ENCODE results near the gene KRTAP5-3. TPM values are rescaled to one million over a fixed set of nuclear protein-coding genes. Genes with fewer than 3 reads are reported as not detected.

Gene KRTAP5-3
- total RNA-seq, 4 donors from 2014 or later, result not detected

DNA sequence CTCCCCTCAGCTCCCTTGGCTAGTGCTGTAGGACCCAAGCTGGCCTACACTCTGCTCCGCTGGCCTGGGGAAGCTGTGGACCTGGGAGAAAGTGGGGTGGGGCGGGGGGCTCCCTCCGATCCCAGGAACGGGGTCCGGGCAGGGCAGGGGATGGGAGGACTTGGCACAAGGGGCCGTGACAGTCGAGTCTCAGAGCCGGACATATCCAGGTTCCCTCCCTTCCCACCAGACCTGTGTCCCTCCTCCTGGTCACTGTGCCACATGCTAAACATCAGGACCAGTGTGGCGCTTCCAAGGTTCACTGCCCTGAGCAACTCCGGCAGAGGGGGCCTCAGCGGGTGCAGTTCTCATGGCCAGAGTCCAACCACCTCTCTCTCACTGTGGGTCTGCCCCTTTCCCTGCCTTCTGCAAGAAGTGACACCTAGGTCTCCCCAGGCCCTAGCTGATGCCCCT lies 38.2 kb downstream of the KRTAP5-3 start:
- H3K4me3 ChIP-seq, result no peak overlapping the region
- H3K27ac ChIP-seq, result peak overlapping the region in 2 of 4 donors; percentile 74 to 80
- H3K9me3 ChIP-seq, result no peaks in the 10 kb centered on the region
- H3K4me1 ChIP-seq, result peaks cover 22 to 53% (median 28%) of the 10 kb centered on the region in 3 donors
- DNase-seq, result no peak
- WGBS, 2 donors, result 86 to 100% methylated on average over 1 of the region's 11 CpGs
- H3K36me3 ChIP-seq, result no peaks in the 10 kb centered on the region
- H3K27me3 ChIP-seq, result peaks cover 0 to 62% (median 7%) of the 10 kb centered on the region in 4 donors
- intact Hi-C loops (cut with DNase I), result loop anchor here (10.0 kb wide), 1 partner anchor 365 kb away; no protein-coding TSS in a partner anchor
- no peak for TF ChIP-seq POLR2A (IDR thresholded peaks at IDR 0.05)
- TF ChIP-seq, protein P1, sequence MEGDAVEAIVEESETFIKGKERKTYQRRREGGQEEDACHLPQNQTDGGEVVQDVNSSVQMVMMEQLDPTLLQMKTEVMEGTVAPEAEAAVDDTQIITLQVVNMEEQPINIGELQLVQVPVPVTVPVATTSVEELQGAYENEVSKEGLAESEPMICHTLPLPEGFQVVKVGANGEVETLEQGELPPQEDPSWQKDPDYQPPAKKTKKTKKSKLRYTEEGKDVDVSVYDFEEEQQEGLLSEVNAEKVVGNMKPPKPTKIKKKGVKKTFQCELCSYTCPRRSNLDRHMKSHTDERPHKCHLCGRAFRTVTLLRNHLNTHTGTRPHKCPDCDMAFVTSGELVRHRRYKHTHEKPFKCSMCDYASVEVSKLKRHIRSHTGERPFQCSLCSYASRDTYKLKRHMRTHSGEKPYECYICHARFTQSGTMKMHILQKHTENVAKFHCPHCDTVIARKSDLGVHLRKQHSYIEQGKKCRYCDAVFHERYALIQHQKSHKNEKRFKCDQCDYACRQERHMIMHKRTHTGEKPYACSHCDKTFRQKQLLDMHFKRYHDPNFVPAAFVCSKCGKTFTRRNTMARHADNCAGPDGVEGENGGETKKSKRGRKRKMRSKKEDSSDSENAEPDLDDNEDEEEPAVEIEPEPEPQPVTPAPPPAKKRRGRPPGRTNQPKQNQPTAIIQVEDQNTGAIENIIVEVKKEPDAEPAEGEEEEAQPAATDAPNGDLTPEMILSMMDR (IDR thresholded peaks at IDR 0.05), result no peak

DNA sequence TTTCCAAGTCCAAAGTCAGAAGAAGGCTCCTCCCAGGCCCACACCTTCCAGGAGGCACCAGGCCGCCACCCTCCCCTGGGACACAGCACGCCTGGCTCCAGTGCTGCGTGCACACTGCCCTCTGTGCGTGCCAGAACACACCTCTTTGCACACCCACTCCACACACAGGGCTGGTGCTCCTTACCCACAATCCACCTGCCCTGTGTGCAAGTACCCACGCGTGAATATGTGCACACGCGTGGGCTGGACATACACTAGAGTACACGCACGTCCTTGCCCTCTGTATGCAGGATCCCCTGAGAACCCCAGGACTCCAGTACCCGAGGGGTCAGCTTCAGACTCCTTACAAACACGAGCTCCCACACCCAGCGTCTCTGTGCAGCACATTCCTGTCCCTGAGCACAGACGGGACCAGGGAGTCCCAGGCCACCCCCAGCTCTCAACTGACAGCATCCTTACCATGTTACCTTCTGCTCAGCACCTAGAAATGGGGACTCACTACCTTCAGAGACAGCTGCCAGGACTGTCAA lies 38.9 kb downstream of the KRTAP5-3 start:
- Histone ChIP-seq H3K36me3 (no peaks in the 10 kb centered on the region), H3K27me3 (peaks cover 0 to 62% (median 7%) of the 10 kb centered on the region in 4 donors), H3K27ac (peak overlapping the region in 1 of 4 donors; percentile 74), H3K9me3 (no peaks in the 10 kb centered on the region), H3K4me1 (peaks cover 20 to 54% (median 31%) of the 10 kb centered on the region in 3 donors), H3K4me3 (no peak overlapping the region)
- DNase-seq, result no peak
- no peak for TF ChIP-seq POLR2A (IDR thresholded peaks at IDR 0.05)
- TF ChIP-seq, protein P1 (IDR thresholded peaks at IDR 0.05), result no peak
- intact Hi-C loops (cut with DNase I), result no loop called here
- 58 to 60% methylated on average over 3 to 8 of the region's 14 CpGs for WGBS, 2 donors

DNA sequence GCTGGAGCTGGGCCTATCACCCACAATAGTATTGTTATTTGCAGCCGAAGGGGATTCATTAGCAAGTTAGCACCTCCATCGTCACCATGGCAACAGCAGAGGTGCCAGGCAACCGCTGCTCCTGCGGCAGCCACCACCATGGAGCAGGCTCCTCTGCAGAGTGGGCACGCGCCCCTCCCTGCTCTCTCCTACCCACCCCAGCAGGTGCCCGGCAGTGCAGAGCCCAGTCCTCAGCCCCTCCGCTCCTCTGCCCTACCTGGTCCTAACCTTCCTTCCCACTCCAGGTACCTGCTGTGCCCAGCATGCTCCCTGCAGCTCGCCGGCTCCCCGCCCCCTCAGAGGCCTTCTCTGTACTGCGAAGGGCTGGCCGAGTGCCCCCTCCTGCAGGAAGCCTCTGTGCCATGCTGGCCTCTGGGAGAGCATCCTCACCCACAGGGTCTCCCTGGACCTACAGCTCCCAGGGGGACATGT lies 39.8 kb downstream of the KRTAP5-3 start:
- no peak for DNase-seq
- Histone ChIP-seq H3K4me3 (no peak overlapping the region), H3K9me3 (no peaks in the 10 kb centered on the region), H3K4me1 (peaks cover 12 to 50% (median 27%) of the 10 kb centered on the region in 3 donors), H3K27me3 (peaks cover 0 to 62% (median 4%) of the 10 kb centered on the region in 4 donors), H3K36me3 (no peaks in the 10 kb centered on the region), H3K27ac (no peak overlapping the region)
- WGBS, 2 donors, result 57% methylated on average over 5 to 8 of the region's 13 CpGs
- intact Hi-C loops (cut with DNase I), result no loop called here
- TF ChIP-seq, protein P1 (IDR thresholded peaks at IDR 0.05), result no peak
- no peak for TF ChIP-seq POLR2A (IDR thresholded peaks at IDR 0.05)

DNA sequence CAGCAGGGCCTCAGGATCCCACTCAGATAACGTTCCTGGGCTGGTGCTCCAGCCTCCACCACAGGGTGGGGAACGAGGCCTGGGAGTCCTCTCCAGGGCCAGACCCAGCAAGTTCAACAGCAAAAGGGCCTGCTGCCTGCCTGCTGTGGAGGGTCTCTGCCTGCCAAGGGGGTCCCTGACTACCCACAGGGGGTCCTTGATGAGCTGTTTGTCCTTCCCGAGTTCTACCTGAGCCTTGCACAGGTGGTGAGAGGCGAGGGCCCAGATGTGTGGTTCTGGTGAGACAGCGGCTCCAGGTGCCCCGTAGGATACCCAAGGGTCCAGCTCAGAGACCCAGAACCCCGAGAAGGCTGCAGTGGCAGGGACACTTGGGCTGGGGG lies 40.6 kb downstream of the KRTAP5-3 start:
- Histone ChIP-seq H3K4me3 (no peak overlapping the region), H3K27ac (no peak overlapping the region), H3K36me3 (no peaks in the 10 kb centered on the region), H3K4me1 (peaks cover 4 to 42% (median 21%) of the 10 kb centered on the region in 3 donors), H3K27me3 (peaks cover 0 to 58% (median 0%) of the 10 kb centered on the region in 4 donors), H3K9me3 (no peaks in the 10 kb centered on the region)
- intact Hi-C loops (cut with DNase I), result no loop called here
- DNase-seq, result no peak
- 80 to 90% methylated on average over 2 of the region's 7 CpGs for WGBS, 2 donors
- TF ChIP-seq, protein P1 (IDR thresholded peaks at IDR 0.05), result no peak
- TF ChIP-seq POLR2A (IDR thresholded peaks at IDR 0.05), result no peak

DNA sequence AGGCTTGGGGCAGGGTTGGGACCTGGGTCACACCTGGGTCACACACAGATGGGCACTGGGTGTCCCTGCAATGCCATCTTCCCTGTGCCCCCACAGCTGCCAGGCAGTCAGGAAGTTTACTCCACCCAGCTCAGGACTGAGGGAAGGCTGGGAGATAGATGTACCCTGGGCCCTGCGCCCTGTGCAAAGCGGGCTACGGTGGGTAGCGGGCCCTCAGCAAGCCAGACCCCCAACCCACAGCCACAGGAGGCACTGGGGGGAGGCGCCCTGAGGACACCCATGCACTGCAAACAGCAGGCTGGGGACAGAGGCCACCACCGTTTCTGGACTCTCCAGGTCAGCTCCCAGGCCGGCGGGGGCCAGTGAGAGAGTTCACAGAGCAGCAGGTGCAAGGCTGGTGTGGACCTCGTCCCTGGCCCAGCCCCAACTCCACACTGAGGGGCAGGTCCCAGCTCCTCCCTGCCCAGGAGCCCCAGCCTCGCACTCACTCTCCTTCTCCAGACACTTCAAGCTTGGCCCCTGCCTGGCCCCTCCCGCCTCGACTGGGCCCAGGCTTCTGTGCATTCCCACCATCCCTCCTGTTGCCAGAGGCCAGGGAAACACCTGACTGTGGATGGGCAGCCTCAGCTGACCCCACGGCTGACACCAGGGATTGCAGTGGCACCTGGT lies 41.1 kb downstream of the KRTAP5-3 start:
- Histone ChIP-seq H3K27ac (no peak overlapping the region), H3K9me3 (no peaks in the 10 kb centered on the region), H3K4me1 (peaks cover 0 to 37% (median 19%) of the 10 kb centered on the region in 3 donors), H3K4me3 (no peak overlapping the region), H3K36me3 (no peaks in the 10 kb centered on the region), H3K27me3 (peaks cover 0 to 53% (median 0%) of the 10 kb centered on the region in 4 donors)
- no peak for TF ChIP-seq POLR2A (IDR thresholded peaks at IDR 0.05)
- TF ChIP-seq, protein P1 (IDR thresholded peaks at IDR 0.05), result no peak
- no peak for DNase-seq
- intact Hi-C loops (cut with DNase I), result no loop called here
- WGBS, 2 donors, result 58% methylated on average over 9 of the region's 13 CpGs; no CpG with 5 or more reads in 1 of the 2 donors

Data from esophagus squamous epithelium (tissue), 5 donors.